Measurements from ENCODE around the gene IGSF6.

- TF ChIP-seq GATA2 (IDR thresholded peaks at IDR 0.05; ENCODE audit: low read depth, low read length) (no peak), GATA3 (IDR thresholded peaks at IDR 0.05; ENCODE audit: low read depth, low read length) (no peak)
These were observed 15.1 kb downstream of the IGSF6 start for GRCh38 chr16:21637032-21637968.

Measured in SH-SY5Y (cell line).